GM21526 (cell line): ENCODE data around the gene ZNF304.

Experiments
- ATAC-seq: cut with Tn5 transposase; IDR thresholded peaks from one replicate; pipeline ENCODE4 v1.9.1; 2021; ENCODE audit warnings: moderate library complexity; ENCODE audit not compliant: unreplicated experiment, low FRiP score

Gene ZNF304

DNA sequence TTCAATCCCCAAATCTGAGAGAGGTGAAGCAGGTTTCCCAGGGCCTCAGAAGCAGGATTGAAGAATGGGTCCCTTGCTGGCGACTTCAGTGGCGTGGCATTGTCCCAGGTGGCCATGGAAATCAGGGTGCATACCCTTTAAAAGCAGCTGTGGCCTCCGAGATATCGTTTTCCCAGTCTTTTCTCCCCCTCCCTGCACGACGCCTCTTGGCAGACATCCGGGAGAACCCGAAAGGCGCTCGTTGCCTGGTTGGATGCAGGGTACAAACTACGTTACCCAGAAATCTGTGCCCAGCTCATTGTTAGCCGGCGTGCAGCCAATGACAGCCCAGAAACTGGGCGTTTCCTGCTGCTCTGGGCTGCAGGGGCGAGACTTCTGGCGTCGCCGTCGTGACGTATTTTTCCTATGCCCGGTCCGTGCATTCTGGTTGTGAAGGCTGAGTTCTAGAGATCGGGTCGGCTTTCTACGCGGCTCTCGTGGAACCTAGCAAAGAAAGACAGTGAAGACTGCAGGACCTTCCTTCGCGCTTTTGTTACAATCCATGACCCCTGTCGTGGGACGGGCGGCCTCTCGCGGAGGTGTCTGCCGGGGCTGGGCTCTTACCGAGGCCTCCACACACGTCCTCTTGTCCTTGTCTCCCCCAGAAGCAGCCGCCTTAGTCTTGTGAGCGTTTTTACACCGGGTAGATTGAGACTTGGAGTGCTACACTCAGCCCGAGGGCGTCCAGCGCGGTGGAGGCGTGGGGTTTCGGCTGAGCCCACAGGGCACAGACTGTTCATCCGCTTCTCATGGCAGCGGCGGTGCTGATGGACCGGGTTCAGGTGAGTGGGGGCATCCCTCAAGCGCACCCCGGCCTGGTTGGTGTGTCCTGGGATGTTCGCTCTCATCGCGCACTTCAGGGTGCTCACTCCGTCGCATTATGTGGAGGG is at the start of gene ZNF304:
ZNF304 (plus strand) TSS at position 395 of the 929 bp plus-strand sequence; CDS start at position 789, 394 bp downstream.
- peak; percentile 96 for ATAC-seq

GRCh38 chr19:57302020-57302465 is 49.0 kb upstream of the ZNF304 start:
- no peak for ATAC-seq

DNA sequence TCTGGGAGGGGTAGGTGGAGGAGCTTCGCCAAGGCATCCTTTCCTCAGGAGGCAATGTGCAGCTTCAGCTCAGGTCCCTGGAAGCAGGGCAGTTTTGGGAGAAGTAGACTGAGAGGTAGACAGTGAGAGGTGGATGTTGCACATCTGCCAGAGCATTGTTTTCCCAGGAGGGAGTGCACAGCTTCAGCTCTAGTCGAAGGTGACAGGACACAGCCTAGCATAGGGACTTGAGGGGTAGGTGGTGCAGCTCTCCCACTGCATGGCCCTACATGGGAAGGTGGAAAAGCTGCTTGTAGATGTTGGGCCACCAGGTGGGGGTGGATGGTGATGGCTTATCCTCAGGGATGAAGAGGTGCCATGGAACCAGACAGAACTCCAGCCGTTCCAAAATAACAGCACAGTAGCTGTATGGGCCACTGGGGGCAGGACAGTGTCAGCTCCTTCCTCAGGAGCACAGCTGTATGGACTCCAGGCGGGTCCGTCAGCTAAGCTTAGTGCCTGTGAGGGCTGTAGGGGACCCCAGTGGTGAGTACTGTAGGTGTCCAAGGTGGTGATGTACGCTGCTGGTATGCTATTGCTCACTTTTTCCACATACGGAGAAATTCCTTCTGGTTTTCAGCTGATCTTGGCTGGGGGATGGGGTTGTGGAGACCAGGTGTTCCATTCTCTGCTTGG is 48.2 kb upstream of the ZNF304 start:
- ATAC-seq: no peak

GRCh38 chr19:57305056-57305455 is 46.0 kb upstream of the ZNF304 start:
- ATAC-seq: no peak

GRCh38 chr19:57308514-57308913 is 42.6 kb upstream of the ZNF304 start:
- no peak for ATAC-seq

- ATAC-seq: no peak
These were observed 40.3 kb upstream of the ZNF304 start for GRCh38 chr19:57310792-57311191.

GRCh38 chr19:57314146-57314545 is 36.9 kb upstream of the ZNF304 start:
- ATAC-seq: no peak

DNA sequence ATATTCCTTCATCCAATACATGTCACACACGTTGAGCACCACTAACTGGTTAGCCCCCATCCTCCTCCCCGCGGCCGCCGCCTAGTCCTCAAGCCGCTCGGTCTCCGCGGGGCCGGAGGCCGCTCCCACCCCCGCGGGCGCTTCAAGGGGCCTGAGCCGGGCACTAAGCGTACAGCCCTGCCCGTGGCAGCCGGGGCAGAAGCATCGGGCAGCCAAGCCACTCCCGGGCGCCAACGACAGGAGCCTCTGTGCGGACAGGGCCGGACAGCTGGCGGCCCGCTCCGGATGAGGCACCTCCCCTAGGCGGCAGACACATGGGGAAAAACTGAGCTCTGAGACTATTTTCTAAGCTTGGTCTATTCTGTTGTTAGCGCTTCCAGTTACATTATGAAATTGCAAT is 33.6 kb upstream of the ZNF304 start:
- no peak for ATAC-seq

- peak; percentile 26 for ATAC-seq
These were observed 31.2 kb upstream of the ZNF304 start for GRCh38 chr19:57319869-57320179.

- peak; percentile 95 for ATAC-seq
These were observed 30.6 kb upstream of the ZNF304 start, which contains the start of gene ZNF543 for GRCh38 chr19:57320180-57321084. ZNF543 (plus strand) TSS chr19:57320472; CDS start chr19:57320854, 382 bp downstream.

DNA sequence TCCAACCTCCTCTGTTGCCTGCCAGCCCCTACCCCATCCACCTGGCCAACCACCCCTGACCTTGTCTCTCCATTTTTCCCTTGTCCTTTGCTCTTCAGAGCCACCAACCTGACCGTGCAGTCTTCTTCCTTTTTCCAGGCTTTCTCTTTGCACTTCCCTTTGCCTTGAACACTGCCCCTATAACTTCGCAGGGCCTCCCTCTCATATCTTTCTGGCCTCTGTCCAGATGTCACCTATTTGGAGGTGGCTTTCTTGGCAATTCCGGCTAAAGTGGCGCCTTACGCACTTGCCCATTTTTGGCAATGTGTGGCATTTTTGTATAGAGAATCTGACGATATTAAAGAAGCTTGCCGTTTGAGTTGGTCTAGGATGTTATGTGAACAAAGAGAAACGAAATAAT is 30.0 kb upstream of the ZNF304 start:
- ATAC-seq: no peak

GRCh38 chr19:57321751-57322150 is 29.3 kb upstream of the ZNF304 start:
- no peak for ATAC-seq

DNA sequence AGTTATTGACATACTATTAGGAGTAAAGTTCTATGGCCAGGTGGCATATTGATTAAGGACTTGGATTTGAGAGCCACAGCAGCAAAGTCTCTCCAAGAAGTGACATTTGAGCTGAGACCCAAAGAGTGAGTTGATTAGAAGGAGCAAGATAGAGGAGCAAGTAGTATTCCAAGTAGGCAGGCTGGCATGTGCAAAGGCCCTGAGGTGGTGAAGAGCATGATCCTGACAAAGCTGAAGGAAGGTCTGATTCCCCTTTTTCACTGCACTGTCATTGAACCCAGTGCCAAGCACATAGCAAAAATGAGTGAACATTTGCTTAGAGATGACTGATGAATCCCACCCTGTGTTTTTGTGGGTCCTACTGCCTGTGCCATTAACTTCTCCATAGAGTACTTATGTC is 26.1 kb upstream of the ZNF304 start:
- ATAC-seq: no peak

GRCh38 chr19:57327993-57328392 is 23.1 kb upstream of the ZNF304 start:
- no peak for ATAC-seq

GRCh38 chr19:57334191-57334590 is 16.9 kb upstream of the ZNF304 start:
- ATAC-seq: no peak

DNA sequence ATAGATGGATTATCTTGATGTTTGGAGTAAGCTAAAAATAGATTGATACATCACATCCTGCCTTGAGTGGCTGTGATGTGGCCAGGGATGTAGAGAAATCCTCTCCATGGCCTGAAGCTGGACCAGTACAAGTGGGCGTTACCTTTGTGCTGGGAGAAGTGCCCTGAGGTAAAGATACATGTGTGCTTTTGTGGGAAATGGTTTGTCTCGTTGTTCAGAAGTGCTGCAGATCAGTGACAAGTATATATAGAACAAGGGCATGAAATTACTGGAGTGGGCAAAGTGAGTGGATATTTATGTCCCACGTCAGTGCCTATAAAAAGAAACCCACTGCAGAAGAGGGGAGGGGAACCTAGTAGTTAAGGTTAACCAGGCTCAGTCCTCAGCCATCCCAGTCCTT is 12.2 kb upstream of the ZNF304 start:
- no peak for ATAC-seq

- no peak for ATAC-seq
These were observed 8.5 kb upstream of the ZNF304 start for GRCh38 chr19:57342582-57342981.

DNA sequence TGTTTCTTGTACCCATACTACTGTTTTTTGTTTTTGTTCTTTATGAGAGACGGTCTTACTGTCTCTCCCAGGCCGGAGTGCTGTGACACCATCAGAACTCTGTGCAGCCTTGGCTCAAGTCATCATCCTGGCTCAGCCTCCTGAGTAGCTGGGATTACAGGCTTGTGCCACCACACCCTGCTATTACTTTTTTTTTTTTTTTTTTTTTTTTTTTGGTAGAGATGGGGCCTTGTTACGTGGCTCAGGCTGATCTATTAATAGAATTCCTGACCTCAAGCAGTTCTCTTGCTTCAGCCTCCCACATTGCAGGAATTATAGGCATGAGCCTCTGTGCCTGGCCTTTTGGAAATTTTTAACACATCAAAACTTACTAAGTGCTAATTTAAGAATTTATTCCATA is 2.9 kb upstream of the ZNF304 start:
- ATAC-seq: no peak

GRCh38 chr19:57351867-57352266 is 796 bp downstream of the ZNF304 start:
- ATAC-seq: no peak

GRCh38 chr19:57355916-57356315 is 4.8 kb downstream of the ZNF304 start:
- ATAC-seq: no peak

- ATAC-seq: no peak
These were observed 6.3 kb downstream of the ZNF304 start for GRCh38 chr19:57357406-57357805.
